Right hindlimb (tissue), 1 donor: Measurements from ENCODE around the gene TASOR2.
A peak's percentile ranks its signal among the peaks of the same experiment; 100 is the strongest.

Source experiments
- DNase-seq: peaks from one replicate; pipeline ENCODE4 v3.0.0-alpha.2; 2018

TASOR2 gene

GRCh38 chr10:5688587-5688986, 3.9 kb downstream of the TASOR2 start:
- no peak for DNase-seq

GRCh38 chr10:5691786-5692185, 7.1 kb downstream of the TASOR2 start:
- no peak for DNase-seq

- peak; percentile 59 for DNase-seq
Observed at GRCh38 chr10:5692461-5693358, 8.1 kb downstream of the TASOR2 start.

GRCh38 chr10:5694573-5694972, 9.9 kb downstream of the TASOR2 start:
- DNase-seq = no peak

- no peak for DNase-seq
Observed at GRCh38 chr10:5697342-5697741, 12.7 kb downstream of the TASOR2 start.

GRCh38 chr10:5698062-5698461, 13.4 kb downstream of the TASOR2 start:
- no peak for DNase-seq

GRCh38 chr10:5708356-5708755, 23.7 kb downstream of the TASOR2 start:
- no peak for DNase-seq

- no peak for DNase-seq
Observed at GRCh38 chr10:5709865-5710264, 25.2 kb downstream of the TASOR2 start.

- no peak for DNase-seq
Observed at GRCh38 chr10:5710859-5711258, 26.2 kb downstream of the TASOR2 start.

- DNase-seq = no peak
Observed at GRCh38 chr10:5711642-5712041, 27.0 kb downstream of the TASOR2 start.

- DNase-seq = no peak
Observed at GRCh38 chr10:5719546-5719945, 34.9 kb downstream of the TASOR2 start.

- no peak for DNase-seq
Observed at GRCh38 chr10:5720182-5720581, 35.5 kb downstream of the TASOR2 start.

GRCh38 chr10:5723692-5724091, 39.1 kb downstream of the TASOR2 start:
- DNase-seq = no peak

GRCh38 chr10:5730766-5731165, 46.1 kb downstream of the TASOR2 start:
- DNase-seq = no peak

GRCh38 chr10:5731559-5731958, 46.9 kb downstream of the TASOR2 start:
- DNase-seq = no peak

GRCh38 chr10:5732141-5732540, 47.5 kb downstream of the TASOR2 start:
- no peak for DNase-seq
